ENCODE results near the gene HIF3A.

- TF ChIP-seq TAF1 (IDR thresholded peaks at IDR 0.05; ENCODE audit: borderline replicate concordance, insufficient read depth, low read length) (no peak), POLR2AphosphoS5 (IDR thresholded peaks at IDR 0.05; ENCODE audit: low read depth, low read length) (no peak), SIN3A (IDR thresholded peaks at IDR 0.05; ENCODE audit: borderline replicate concordance, insufficient read depth, low read length) (no peak)
Observed at GRCh38 chr19:46392837-46393236, 96.0 kb downstream of the HIF3A start.
